HT-29 (cell line): ENCODE measurements around the gene RAB11FIP3. TPM values are rescaled to one million over a fixed set of nuclear protein-coding genes. Genes with fewer than 3 reads are reported as not detected.
A peak's percentile ranks its signal among the peaks of the same experiment; 100 is the strongest.
"Not testable (repeated sequence)": the region's sequence is repeated elsewhere in the genome, so short reads cannot be mapped to it uniquely, and the experiment has no call there.

Experiments used
- DNase-seq: peaks from one replicate; pipeline ENCODE4 v3.0.0-alpha.2; 2015; ENCODE audit warnings: low spot score
- total RNA-seq: library from RNA; depleted of rRNA; stranded (reverse); fragments of >200 nt; shearing (Covaris generic); gene quantifications from 2 replicates; pipeline ENCODE4 v1.2.3, GENCODE V29; 2014

The RAB11FIP3 gene
- total RNA-seq, 1 experiment from 2014 or later = 5.2 TPM

DNA sequence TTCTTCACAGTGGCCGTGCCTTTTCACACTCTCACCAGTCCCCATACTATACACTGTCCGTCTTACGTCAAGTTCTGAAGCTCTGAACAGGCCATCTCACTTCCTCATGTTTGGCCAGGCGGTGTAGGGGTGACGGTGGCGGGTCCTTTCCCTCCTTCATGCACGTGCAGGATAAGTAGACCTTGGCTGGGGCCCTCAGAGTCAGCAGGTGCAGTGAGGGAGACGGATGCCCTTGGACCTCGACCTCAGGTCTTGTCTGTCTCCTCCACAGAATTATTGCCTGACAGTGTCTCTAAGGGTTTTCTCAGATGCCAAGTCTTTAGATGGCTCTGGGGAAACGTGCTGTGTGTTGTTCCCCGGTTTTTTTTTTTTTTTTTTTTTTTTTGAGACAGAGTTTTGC lies 37.6 kb downstream of the RAB11FIP3 start:
- DNase-seq = no peak

DNA sequence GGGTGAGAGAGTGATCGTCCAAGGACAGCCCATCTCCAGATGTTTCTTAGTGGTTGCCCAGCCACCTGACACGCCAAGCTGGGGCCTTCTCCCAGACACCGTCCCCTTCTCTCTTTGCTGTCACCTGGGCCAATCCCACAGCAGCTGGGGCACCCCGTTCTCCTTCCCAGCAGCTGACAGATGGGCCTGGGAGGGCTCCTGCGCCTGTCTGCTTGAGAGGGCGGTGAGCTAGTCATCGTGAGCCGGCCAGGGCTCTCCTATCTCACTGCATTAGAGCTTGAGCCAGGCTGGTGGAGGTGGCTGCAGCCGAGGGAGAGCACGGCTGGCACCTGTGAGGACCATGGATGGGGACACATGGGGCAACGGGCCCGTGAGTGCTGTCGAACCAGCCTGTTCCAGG lies 41.2 kb downstream of the RAB11FIP3 start:
- no peak for DNase-seq

DNA sequence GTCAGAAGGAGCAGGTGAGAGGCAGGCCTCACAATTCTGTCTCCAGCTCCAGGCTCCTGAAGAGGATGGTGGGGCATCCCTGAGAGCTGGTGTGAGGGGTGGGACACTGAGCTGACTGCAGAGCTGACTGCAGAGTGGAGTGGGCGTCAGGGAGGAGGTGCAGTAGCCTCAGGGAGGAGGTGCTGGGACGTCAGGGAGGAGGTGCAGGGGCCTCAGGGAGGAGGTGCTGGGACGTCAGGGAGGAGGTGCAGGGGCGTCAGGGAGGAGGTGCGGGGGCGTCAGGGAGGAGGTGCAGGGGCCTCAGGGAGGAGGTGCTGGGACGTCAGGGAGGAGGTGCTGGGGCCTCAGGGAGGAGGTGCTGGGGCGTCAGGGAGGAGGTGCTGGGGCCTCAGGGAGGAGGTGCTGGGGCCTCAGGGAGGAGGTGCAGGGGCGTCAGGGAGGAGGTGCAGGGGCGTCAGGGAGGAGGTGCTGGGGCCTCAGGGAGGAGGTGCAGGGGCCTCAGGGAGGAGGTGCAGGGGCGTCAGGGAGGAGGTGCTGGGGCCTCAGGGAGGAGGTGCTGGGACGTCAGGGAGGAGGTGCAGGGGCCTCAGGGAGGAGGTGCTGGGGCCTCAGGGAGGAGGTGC lies 41.9 kb downstream of the RAB11FIP3 start:
- DNase-seq = not testable (repeated sequence)

DNA sequence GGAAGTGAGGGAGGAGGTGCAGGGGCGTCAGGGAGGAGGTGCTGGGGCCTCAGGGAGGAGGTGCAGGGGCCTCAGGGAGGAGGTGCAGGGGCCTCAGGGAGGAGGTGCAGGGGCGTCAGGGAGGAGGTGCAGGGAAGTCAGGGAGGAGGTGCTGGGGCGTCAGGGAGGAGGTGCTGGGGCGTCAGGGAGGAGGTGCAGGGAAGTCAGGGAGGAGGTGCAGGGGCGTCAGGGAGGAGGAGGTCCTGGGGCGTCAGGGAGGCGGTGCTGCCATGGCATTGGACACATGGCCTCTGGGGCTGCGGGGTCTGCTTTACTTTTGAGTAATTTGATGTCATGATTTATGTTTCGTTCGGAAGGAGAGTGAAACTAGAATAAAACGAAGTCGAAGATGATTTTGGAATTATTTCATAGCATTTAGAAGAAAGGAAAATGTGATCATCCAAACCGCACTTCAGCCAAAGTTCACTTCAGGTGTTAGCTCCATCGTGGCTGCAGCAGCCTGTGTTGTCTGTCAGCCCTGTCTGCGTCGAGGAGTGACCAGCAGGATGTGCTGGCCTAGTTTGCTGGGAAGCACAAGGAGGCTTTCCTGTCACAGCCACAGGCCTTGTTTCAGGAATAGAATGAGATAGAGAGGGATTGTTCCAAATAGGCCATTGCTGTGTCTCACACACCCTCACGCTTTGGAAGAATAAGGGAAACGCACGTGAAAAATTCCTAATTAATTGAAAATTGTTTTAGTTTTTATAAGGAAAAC lies 42.8 kb downstream of the RAB11FIP3 start:
- peak; percentile 7 for DNase-seq

DNA sequence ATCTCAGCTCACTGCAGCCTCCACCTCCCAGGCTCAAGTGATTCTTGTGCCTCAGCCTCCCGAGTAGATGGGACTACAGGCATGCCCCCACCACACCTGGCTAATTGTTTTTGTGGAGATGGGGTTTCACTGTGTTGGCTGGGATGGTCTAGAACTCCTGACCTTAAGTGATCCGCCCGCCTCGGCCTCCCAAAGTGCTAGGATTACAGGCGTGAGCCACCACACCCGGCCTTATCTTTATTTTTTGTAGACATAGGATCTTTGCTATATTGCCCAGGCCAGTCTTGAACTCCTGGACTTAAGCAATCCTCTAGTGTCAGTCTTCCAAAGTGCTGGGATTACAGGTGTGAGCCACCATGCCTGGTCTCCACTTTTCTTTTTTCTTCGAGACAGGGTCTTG lies 44.0 kb downstream of the RAB11FIP3 start:
- not testable (repeated sequence) for DNase-seq

DNA sequence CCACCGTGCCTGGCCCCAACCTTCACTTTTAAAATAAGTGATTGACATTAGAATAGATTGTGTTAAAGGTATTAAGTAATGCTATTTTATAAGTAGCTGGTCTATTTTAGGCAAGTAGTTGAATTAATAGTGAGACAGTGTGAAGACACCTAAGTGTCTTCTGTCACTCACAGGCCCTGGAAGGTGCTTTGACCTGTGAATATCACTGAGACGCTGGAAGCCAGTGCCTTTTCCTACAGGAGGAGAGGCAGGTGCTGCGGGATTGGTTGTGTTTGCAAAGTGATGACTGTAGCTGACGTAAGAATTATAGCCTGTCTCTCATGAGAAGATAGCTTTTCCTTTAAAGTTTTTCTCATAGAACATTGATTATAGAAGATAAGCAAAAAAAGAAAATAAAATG lies 45.0 kb downstream of the RAB11FIP3 start:
- no peak for DNase-seq

DNA sequence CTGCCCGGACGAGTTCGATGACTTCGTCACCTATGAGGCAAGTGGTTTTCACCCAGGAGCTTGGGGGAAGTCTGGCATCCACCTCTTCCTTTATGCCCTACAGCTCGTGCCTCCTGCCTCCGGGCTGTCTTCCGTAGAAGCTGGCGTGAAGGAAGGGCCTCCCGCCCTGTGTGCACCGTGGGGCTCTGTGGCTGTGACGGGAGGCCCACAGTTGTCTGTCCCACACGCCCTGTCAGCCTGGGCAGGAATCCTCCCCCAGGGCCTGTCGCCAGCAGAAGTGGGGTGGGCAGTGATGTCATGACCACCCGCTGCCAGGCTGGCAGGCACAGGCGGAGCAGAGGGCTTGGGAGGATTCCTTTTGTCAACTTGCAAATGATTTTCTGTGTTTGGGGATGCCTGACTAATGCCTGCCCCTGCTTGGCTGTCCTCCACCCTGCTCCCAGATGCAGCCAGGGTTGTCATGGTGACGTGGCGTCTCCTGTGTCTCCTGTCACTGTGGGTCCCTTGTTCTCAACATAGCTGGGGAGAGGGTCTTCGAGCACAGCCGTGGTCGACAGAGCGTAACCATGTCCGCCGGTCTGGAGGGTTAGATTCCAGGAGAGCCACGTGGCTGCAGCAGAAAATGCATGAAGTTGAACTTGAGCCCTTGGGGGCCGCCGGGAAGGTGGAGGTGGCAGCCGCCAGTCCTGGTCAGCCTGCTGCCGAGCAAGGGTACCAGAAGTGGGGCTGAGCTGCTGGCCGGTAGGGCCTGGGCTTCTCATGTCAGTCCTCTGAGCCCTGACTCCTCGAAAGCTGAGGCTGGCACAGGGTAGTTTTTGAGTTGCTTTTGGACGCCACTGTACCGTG lies 46.1 kb downstream of the RAB11FIP3 start:
- no peak for DNase-seq

DNA sequence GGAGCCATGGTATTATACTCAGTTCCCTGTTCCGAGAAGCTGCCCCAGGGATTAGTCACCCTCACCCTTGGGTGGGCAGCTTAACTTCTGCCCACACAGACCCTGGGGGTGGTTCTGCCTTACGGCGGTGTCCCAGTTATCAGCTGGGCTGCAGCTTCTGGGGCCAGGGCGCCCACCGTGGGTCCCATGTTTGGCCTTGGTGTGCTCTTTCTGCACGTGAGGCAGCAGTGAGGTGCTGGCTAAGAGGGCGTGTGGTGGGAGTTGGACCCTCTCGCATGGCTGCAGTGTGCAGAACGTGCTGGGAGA lies 46.7 kb downstream of the RAB11FIP3 start:
- no peak for DNase-seq

DNA sequence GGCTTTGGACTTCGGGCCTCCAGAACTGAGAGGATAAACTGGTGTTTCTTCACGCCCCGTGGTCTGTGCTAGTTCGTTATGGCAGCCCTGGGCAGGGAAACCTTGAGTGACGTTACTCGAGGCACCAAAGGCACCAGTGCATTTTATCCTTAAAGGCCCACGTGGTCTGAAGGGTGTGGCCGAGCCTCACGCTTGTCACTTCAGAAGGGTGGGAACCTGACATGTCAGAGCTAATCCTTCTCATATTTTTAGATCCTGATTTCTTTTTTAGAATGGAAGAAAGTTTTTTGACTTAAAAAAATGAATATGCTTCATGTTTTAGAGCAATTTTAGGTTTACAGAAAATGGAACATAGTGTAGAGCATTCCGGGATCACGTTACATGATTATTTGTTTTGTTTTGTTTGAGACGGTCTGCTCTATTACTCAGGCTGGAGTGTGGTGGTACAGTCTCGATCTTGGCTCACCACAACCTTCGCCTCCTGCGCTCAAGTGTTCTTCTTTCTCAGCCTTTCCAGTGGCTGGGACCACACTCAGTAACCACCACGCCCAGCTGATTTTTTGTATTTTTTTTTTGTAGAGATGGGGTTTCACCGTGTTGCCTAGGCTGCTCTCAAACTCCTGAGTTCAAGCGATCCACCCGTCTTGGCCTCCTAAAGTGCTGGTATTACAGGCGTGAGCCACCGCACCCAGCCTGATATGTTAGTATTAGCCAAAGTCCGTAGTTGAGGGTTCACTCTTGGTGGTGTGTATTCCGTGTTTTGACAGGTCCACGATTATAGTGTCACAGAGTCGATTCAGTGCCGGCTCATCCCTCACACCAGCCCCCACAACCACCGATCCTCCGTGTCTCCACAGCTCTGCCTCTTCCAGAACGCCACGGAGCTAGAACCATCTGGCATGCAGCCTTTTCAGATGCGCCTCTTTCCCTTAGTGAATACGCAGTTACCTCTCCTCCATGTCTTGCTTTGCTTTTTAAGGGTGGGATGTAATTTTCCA lies 47.9 kb downstream of the RAB11FIP3 start:
- DNase-seq = no peak

DNA sequence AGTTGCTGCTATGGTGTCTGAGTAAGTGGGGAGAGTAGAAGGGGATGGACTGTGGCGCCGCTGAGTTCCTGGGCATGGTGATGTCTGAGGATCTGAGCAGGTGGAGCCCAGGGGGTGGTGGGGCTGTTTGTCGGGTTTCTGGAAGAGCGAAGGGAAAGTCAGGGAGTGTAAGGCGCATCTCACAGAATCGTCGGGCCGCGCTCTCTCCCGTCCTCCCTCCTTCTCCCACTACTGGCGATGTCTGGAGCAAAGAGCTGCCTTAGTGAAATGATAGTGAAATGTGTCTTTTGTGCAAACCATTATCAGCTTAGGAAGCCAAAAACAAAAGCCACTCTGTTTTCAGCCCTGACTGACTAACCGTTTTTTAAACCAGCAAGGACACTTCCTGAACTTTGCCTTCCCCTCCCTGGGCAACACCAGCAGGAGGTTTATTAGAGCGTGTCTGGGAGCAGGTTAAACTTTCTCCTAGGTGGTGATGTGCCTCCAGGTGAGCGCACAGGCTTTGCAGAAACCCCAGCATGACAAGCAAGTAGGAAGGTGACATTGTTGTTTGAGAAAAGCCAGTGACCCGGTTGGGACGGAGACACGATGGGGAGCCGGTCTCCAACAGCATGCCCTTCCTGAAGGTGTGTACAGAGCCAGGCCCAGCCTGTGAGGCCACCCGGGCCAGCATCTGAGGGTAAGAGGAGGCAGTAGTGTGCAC lies 49.1 kb downstream of the RAB11FIP3 start:
- DNase-seq = no peak

DNA sequence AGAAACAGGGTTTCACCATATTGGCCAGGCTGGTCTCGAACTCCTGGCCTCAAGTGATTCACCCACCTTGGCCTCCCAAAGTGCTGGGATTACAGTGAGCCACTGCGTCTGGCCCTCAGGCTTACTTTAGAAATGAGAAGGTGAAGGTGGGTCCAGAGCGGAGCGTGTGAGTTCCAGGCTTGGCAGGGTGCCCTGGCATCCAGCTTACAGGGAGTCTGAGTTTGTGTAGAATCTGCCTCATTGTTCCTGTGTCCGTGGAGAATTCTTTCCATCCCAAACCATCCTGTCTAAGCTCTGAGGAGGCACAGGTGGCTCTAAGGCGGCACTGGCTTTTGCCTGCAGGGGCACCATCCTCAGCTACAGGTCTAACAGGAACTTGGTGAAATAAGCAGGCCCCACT lies 50.6 kb downstream of the RAB11FIP3 start:
- DNase-seq = no peak

DNA sequence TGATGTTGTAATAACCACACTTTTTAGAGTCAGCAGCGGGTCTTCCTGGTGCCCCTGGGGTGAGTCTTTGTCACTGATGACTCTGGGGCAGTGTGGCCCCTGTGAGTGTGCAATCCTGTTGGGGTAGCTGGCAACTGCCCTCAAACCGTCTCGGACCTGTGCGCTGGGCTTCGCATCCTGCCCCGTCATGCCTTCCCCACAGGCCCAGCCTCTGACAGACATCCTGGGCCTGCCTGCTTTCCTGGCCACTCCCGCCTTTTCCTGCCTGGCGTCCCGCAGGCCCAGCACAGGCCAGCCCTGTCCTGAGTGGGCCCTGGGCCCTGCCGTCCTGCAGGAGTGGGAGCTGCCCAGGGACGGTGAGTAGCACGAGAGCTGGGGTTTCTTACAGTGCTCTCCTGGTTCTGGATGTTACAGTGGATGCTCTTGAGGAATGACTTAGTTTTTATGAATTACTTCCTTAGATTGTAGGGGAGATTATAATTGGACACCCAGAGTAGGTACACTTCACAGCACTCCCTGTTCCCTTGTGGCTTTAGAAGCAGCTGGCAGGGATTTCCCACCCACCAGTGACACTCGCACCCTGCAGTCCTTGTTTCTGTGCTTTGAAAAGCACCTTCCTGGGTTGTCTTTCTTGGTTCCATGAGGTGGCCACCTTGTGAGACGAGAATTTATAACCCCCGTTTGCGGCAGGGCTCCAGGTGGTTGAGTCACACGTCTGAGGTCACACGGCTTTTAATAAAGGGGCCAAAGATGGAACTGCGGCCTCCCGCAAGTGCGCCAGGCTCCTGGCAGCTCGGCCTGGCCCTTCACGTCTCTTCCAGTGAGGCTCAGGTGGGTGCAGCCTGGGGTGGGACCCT lies 52.1 kb downstream of the RAB11FIP3 start:
- DNase-seq = no peak

DNA sequence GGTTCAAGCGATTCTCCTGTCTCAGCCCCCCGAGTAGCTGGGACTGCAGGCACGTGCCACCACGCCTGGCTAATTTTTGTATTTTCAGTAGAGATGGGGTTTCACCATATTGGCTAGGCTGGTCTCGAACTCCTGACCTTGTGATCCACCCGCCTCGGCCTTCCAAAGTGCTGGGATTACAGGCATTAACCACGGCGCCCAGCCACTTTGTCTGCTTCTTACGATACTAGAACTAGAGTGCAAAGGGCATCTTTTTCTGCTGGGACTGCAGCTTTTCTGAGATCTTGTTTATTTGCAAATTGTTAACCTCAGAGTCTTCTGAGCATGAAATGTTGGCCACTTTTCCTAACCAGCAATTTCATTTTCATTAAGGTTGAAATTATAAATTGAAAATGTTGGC lies 52.8 kb downstream of the RAB11FIP3 start:
- not testable (repeated sequence) for DNase-seq

DNA sequence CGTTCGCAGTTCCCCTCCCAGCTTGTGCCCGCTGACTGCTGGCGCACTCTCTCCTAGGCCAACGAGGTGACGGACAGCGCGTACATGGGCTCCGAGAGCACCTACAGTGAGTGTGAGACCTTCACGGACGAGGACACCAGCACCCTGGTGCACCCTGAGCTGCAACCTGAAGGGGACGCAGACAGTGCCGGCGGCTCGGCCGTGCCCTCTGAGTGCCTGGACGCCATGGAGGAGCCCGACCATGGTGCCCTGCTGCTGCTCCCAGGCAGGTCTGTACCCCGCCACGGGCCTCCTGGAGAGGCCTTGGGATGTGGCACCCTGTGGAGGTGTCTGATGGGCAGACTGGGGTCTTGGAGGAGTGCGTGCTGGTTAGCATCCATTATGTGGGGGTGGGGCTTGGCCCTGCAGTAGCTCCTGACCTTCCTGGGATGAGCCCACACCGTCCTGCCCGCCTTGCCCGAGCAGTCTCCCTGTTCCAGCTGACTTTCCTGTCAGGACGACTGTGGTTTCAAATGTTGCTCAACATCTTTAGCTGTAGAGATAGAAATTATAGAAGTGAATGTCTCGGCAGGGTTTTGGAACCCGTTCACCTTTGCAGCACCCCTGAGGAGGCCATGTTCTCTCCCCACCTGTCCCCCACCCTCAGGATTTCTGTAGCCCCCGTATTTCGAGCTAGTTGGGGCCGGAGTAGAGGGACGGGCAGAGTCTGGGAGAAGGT lies 57.2 kb downstream of the RAB11FIP3 start:
- no peak for DNase-seq

DNA sequence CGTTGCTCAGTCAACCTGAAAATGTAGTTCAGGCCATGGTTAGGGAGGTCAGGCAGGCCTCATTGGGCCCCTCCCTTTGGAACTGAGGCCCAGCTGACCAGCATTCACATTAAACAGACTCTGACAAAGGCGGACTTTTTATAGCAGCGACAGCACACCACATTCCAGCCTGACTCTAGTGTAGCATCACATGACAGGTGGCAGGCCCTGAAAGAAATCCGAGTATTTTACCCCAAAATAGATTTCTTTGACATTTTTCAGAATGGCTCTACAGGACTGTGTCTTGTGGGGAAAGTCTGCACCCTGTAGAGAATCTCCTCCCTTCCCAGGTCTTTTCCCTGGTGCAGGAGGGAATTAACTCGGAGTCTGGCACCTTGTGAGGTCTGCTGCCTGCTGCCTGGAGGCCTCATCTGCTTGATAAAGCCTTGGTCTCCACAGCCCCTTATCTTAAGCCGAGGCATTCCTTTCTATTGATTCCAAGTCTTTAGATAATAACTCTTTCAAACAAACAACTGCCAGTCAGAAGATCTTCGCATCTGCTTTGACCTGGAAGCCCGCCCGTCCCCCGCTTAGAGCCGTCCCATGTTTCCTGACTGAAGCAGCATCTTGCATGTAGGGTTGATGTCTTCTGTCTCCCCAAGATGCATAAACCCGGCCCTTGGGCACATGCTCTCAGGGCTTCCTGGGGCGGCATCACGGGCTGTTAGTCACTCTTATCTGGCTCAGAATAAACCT lies 58.1 kb downstream of the RAB11FIP3 start:
- no peak for DNase-seq

DNA sequence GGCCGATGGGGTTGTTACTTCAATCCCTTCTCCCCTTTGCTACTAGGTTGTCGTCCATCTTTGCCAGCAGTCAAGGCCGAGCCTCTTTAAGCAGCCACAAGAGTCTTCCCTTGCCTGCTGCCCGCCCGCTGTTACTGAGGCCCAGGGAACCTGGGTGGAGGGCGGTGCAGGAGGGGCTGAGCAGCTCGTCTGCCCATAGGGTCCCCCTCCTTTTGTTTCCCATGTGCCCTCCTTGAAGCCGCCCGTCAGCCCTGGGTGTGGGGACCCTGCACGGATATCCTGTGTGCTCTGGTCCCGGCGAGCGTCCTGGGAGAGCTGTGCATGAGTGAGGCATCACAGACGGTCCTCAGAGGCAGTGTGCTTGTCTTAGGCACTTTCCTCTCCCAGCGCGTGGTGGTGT lies 64.2 kb downstream of the RAB11FIP3 start:
- DNase-seq = no peak

DNA sequence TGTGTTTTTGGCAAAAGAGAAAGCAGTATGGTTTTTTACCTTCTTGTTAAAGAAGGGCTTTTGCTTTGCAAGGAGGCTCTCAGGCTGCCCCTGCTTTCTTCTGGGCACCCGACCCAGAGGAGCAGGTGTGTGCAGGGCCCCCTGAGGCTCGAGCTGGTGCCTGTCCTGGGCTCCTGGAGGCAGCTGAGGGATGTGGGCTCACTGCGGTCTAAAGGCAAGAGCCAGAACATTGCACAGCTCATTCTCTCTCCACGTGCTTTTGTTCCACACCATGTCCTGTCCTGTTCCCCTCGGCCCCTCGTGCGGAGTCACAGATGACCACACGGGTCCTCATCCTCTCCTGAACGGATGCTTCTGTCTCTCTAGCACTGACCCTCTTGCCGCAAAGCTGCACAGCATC lies 65.3 kb downstream of the RAB11FIP3 start:
- DNase-seq = no peak

DNA sequence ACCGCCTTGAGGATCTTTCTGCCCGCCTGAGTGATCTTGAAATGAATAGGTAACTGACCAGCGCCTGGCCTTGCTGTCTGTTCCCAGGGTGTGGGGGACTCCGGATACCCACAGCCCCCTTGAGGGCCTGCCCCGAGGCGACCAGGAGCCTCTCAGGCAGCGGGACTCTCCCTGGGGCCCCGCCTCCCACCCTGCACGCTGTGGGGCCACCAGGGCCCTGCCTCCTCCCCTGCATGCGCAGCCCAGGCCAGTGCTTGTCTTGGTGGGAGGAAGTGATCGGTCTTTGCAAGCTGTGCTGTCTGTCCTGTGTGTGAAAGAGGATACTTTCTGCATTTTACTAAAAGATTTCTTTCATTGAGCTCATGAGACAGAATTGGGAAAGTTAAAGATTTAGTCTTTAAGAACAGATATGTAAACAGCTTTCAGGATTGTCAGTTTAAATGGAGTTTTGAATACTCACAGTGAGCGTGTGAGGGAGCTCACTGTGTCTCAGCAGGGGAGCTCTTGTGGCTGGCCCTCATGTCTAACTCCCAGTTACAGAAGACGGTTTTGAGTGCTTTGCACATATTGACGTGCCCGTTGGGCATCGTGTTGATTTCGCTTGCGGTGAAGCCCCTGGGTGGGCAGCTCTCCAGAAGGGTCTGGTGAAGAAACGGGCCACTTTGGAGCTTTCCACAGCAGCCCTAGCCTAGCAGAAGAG lies 65.9 kb downstream of the RAB11FIP3 start:
- no peak for DNase-seq
